KMS-11 (cell line): ENCODE results near the gene PC.

ENCODE experiments used
- H2AFZ ChIP-seq: fragments of 200-600 bp; sonication (generic); 2 replicates; pipeline ENCODE4 v1.6.1; 2016; ENCODE audit warnings: antibody characterized with exemption, mixed run types, low read depth
- H3K27ac ChIP-seq: fragments of 200-600 bp; sonication (generic); 2 replicates; pipeline ENCODE4 v1.6.1; 2016; ENCODE audit warnings: mild to moderate bottlenecking, mixed run types
- H3K27me3 ChIP-seq: fragments of 200-600 bp; sonication (generic); 2 replicates; pipeline ENCODE4 v1.6.1; 2017; ENCODE audit warnings: mild to moderate bottlenecking, low read depth, mixed run types, moderate library complexity; ENCODE audit not compliant: insufficient read depth
- H3K36me3 ChIP-seq: fragments of 200-600 bp; sonication (generic); 2 replicates; pipeline ENCODE4 v1.6.1; 2017; ENCODE audit warnings: mild to moderate bottlenecking, mixed run types; ENCODE audit not compliant: insufficient read depth
- H3K4me1 ChIP-seq: fragments of 200-600 bp; sonication (generic); 2 replicates; pipeline ENCODE4 v1.6.1; 2016; ENCODE audit warnings: mild to moderate bottlenecking, low read depth, mixed run types; ENCODE audit not compliant: poor library complexity, severe bottlenecking
- H3K4me2 ChIP-seq: fragments of 200-600 bp; sonication (generic); 2 replicates; pipeline ENCODE4 v1.7.0; 2016; ENCODE audit warnings: mild to moderate bottlenecking, mixed run types
- H3K4me3 ChIP-seq: fragments of 200-600 bp; sonication (generic); IDR thresholded peaks from 2 replicates; pipeline ENCODE4 v1.6.1; 2017; ENCODE audit warnings: low read depth, low read length, mixed read lengths; ENCODE audit not compliant: insufficient read depth
- H3K79me2 ChIP-seq: fragments of 200-600 bp; sonication (generic); 2 replicates; pipeline ENCODE4 v1.6.1; 2016; ENCODE audit warnings: low read depth, mixed run types; ENCODE audit not compliant: insufficient read depth
- H3K9ac ChIP-seq: fragments of 200-600 bp; sonication (generic); 2 replicates; pipeline ENCODE4 v1.6.1; 2016; ENCODE audit warnings: mild to moderate bottlenecking, mixed run types
- H4K20me1 ChIP-seq: fragments of 200-600 bp; sonication (generic); 2 replicates; pipeline ENCODE4 v1.6.1; 2016; ENCODE audit warnings: mild to moderate bottlenecking, mixed run types; ENCODE audit not compliant: insufficient read depth
- CTCF ChIP-seq: fragments of 200-600 bp; sonication (generic); conservative IDR thresholded peaks from 2 replicates; pipeline ENCODE4 v1.6.1; 2017; ENCODE audit warnings: low read depth, mild to moderate bottlenecking, antibody characterized with exemption, low read length, moderate library complexity, mixed read lengths

The PC gene

GRCh38 chr11:66843776-66844495 is 114.2 kb downstream of the PC start:
- peak overlapping the region; percentile 92 for H2AFZ ChIP-seq
- no peaks in the 10 kb centered on the region for H4K20me1 ChIP-seq
- peaks cover 17% of the 10 kb centered on the region for H3K4me1 ChIP-seq
- H3K4me2 ChIP-seq: peak overlapping the region; percentile 96
- no peak for TF ChIP-seq CTCF
- H3K79me2 ChIP-seq: peaks cover 45% of the 10 kb centered on the region
- H3K36me3 ChIP-seq: no peaks in the 10 kb centered on the region
- H3K27me3 ChIP-seq: no peaks in the 10 kb centered on the region
- peak overlapping the region; percentile 98 for H3K9ac ChIP-seq
- H3K4me3 ChIP-seq: peak overlapping the region; percentile 35
- peak overlapping the region; percentile 89; the same call in 1 of the 2 replicates for H3K27ac ChIP-seq

GRCh38 chr11:66842896-66843775 is 115.0 kb downstream of the PC start, which contains the start of gene RCE1:
TSS of gene RCE1 (plus strand) at chr11:66843441. CDS start at chr11:66843456, 15 bp downstream.
- Histone ChIP-seq H3K4me2 (peak within 1 kb of the TSS; percentile 96), H3K27me3 (no peaks in the 10 kb centered on the region), H4K20me1 (no peaks in the 10 kb centered on the region), H2AFZ (peak within 1 kb of the TSS; percentile 92), H3K4me1 (peaks cover 17% of the 10 kb centered on the region), H3K79me2 (peaks cover 45% of the 10 kb centered on the region), H3K9ac (peak within 1 kb of the TSS; percentile 98), H3K36me3 (no peaks in the 10 kb centered on the region), H3K4me3 (peak within 1 kb of the TSS; percentile 35), H3K27ac (peak within 1 kb of the TSS; percentile 89)
- no peak for TF ChIP-seq CTCF

- H4K20me1 ChIP-seq: no peaks in the 10 kb centered on the region
- peaks cover 45% of the 10 kb centered on the region for H3K79me2 ChIP-seq
- H3K36me3 ChIP-seq: no peaks in the 10 kb centered on the region
- H3K9ac ChIP-seq: peak overlapping the region; percentile 98
- peak overlapping the region; percentile 96 for H3K4me2 ChIP-seq
- no peak for TF ChIP-seq CTCF
- peaks cover 17% of the 10 kb centered on the region for H3K4me1 ChIP-seq
- H3K27ac ChIP-seq: peak overlapping the region; percentile 89
- H3K27me3 ChIP-seq: no peaks in the 10 kb centered on the region
- H3K4me3 ChIP-seq: no peak overlapping the region
- 0 out of 2 replicates have a peak overlapping the region, but pooled peaks have one; percentile 15 for H2AFZ ChIP-seq
These were observed 115.7 kb downstream of the PC start for GRCh38 chr11:66842501-66842895.

GRCh38 chr11:66841861-66842260 is 116.3 kb downstream of the PC start:
- Histone ChIP-seq H3K4me3 (no peak overlapping the region), H3K79me2 (peaks cover 45% of the 10 kb centered on the region), H4K20me1 (no peaks in the 10 kb centered on the region), H3K4me1 (peaks cover 17% of the 10 kb centered on the region), H3K36me3 (no peaks in the 10 kb centered on the region), H3K27ac (no peak overlapping the region), H3K9ac (no peak overlapping the region; the same call in 1 of the 2 replicates), H3K4me2 (peak overlapping the region; percentile 96), H2AFZ (no peak overlapping the region), H3K27me3 (no peaks in the 10 kb centered on the region)
- TF ChIP-seq CTCF: no peak
